ENCODE results near the gene ZNF526. TPM values are rescaled to one million over a fixed set of nuclear protein-coding genes. Genes with fewer than 3 reads are reported as not detected.

The ZNF526 gene
- total RNA-seq, 2 donors from 2014 or later = 15.7 to 16.0 TPM

DNA sequence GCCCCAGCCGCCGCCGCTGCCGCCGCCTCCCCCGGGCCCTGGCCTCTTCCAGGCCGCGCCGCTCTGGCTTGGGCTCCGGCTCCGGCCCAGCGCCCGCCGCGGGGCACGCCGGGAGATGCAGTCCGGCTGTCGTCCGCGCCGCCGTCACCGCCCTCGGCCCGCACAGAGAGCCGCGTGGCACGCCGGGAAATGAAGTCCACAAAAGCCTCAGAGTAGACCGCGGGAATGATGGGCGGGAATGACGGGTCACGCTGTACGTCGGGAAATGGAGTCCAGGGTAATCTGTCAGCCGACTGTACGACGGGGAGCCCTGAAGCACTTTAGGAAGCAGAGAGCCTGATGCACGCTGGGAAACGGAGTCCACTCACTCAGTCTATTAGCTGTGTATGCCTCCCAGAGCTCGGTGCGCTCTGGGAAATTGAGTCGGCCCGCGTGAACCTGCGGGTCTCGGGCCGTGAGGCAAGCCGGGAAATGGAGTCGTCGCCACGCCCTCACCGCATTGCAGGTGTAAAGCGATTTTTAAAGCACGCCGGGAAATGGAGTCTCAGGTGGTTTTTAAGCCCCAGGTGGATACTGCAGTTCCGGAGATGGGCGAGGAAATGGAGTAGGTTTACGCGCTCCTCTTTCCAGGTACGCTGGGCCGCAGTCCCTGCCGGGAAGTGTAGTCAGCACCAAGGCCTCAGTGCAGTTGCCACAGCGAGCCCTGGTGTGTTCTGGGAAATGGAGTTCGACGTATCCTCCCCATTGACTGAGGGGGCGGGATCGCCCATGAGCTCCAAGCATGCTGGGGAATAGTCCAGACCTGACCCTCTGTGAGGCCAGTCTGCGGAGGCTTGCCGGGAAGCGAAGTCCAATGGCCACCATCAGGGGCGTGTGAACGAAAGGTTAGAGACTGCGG lies 22.6 kb downstream of the ZNF526 start, which contains the start of gene GSK3A:
Gene GSK3A (minus strand): TSS at position 91 of the 898 bp plus-strand sequence. CDS start 137 bp downstream, outside the sequence.
- Histone ChIP-seq H3K4me3 (ENCODE audit: low read length) (peak within 1 kb of the TSS; percentile 98), H3K36me3 (ENCODE audit: control insufficient read depth, insufficient read depth, low read length) (peaks cover 17% of the 10 kb centered on the region), H3K9me3 (ENCODE audit: control insufficient read depth, low read length) (no peaks in the 10 kb centered on the region), H3K9ac (ENCODE audit: extremely low read depth, low read length, poor library complexity, severe bottlenecking) (peak within 1 kb of the TSS; percentile 67), H3K4me1 (ENCODE audit: control insufficient read depth, insufficient read depth, low read length) (no peaks in the 10 kb centered on the region), H3K27ac (ENCODE audit: low read depth, low read length) (peak within 1 kb of the TSS; percentile 64), H3K27me3 (ENCODE audit: control insufficient read depth, insufficient read depth, low read length, poor library complexity, severe bottlenecking) (no peaks in the 10 kb centered on the region)
- peak; percentile 99 for DNase-seq
- peak within 1 kb of the TSS; percentile 98 for H3K27ac Mint-ChIP-seq
- H3K36me3 Mint-ChIP-seq (ENCODE audit: low read depth) = peaks cover 18% of the 10 kb centered on the region
- peaks cover 18% of the 10 kb centered on the region for H3K4me1 Mint-ChIP-seq
- no peaks in the 10 kb centered on the region for H3K27me3 Mint-ChIP-seq (ENCODE audit: insufficient read depth)
- no peaks in the 10 kb centered on the region for H3K9me3 Mint-ChIP-seq
- TF ChIP-seq, protein P1, sequence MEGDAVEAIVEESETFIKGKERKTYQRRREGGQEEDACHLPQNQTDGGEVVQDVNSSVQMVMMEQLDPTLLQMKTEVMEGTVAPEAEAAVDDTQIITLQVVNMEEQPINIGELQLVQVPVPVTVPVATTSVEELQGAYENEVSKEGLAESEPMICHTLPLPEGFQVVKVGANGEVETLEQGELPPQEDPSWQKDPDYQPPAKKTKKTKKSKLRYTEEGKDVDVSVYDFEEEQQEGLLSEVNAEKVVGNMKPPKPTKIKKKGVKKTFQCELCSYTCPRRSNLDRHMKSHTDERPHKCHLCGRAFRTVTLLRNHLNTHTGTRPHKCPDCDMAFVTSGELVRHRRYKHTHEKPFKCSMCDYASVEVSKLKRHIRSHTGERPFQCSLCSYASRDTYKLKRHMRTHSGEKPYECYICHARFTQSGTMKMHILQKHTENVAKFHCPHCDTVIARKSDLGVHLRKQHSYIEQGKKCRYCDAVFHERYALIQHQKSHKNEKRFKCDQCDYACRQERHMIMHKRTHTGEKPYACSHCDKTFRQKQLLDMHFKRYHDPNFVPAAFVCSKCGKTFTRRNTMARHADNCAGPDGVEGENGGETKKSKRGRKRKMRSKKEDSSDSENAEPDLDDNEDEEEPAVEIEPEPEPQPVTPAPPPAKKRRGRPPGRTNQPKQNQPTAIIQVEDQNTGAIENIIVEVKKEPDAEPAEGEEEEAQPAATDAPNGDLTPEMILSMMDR (conservative IDR thresholded peaks at IDR 0.05) = no peak
- peak within 1 kb of the TSS; percentile 85 for H3K4me3 Mint-ChIP-seq
- 0% methylated on average over 34 to 76 of the region's 76 CpGs for WGBS, 2 experiments (ENCODE audit: insufficient coverage in 1 of 2, insufficient read length in 1 of 2)

DNA sequence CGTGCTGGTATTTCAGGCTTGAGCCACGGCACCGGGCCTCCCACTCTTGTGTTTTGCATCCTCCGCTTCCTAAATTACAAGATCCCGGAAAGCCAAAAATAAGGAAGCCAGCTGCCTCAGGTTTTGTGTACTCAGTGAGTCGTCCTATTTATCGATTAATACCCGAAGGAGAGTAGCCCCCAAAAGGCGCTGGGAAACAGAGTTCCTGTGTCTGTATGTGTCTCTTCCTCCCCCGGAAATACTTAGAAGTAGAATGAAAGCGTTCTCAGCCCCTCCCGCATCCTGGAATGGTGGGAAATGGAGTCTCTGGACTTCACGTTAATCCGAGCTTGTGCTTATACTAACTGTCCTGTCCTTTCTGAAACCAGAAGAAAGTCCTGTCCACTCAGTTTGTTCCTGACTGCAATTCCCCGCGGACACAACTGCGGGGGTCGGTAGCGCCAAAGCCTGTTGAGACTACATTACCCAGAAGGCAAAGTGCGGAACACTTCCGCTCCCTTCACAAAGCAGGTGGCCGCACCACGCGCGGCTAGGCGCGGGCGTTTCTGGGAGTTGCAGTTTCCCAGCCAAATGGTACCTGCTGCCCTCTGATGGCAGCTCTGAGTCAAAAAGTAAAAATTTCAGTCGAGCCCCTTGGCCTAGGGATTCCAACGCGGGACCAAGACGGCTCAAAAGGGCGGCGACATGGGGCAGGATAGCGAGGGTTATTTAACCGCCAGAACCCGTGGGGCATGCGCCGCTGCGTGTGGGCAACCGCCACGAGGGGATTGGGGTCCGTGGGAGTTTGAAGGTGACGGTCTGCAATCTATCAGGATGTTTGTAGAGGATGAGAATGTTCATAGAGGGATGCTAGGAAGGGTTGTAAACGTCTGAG lies 24.5 kb downstream of the ZNF526 start:
- Histone ChIP-seq H3K4me3 (ENCODE audit: low read length) (peak overlapping the region; percentile 87), H3K9me3 (ENCODE audit: control insufficient read depth, low read length) (no peaks in the 10 kb centered on the region), H3K36me3 (ENCODE audit: control insufficient read depth, insufficient read depth, low read length) (peaks cover 13% of the 10 kb centered on the region), H3K4me1 (ENCODE audit: control insufficient read depth, insufficient read depth, low read length) (no peaks in the 10 kb centered on the region), H3K27ac (ENCODE audit: low read depth, low read length) (no peak overlapping the region), H3K27me3 (ENCODE audit: control insufficient read depth, insufficient read depth, low read length, poor library complexity, severe bottlenecking) (no peaks in the 10 kb centered on the region), H3K9ac (ENCODE audit: extremely low read depth, low read length, poor library complexity, severe bottlenecking) (no peak overlapping the region)
- Mint-ChIP-seq H3K27ac (peak overlapping the region; percentile 98), H3K27me3 (ENCODE audit: insufficient read depth) (no peaks in the 10 kb centered on the region), H3K9me3 (no peaks in the 10 kb centered on the region), H3K4me3 (peak overlapping the region; percentile 85), H3K4me1 (peaks cover 18% of the 10 kb centered on the region), H3K36me3 (ENCODE audit: low read depth) (peaks cover 13% of the 10 kb centered on the region)
- TF ChIP-seq, protein P1 (conservative IDR thresholded peaks at IDR 0.05) = peak; percentile 77
- WGBS, 2 experiments (ENCODE audit: insufficient coverage in 1 of 2, insufficient read length in 1 of 2) = 17 to 20% methylated on average over 35 to 45 of the region's 45 CpGs
- DNase-seq = peak; percentile 98

DNA sequence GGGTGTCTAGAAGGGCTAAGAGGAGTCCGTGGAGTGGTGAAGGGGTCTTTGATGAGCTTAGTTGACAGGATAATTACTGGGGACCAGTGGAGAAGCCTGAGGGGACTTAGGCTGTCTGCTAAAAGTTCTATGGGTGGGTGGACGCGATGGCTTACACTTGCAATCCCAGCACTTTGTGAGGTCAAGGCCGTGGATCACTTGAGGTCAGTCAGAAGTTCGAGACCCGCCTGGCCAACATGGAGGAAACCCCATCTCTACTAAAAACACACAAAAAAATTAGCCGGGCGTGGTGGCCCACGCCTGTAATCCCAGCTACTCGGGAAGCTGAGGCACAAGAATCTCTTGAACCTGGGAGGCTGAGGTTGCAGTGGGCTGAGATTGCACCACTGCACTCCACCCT lies 25.1 kb downstream of the ZNF526 start:
- no peaks in the 10 kb centered on the region for H3K9me3 Mint-ChIP-seq
- no peak overlapping the region for H3K27ac ChIP-seq (ENCODE audit: low read depth, low read length)
- no peaks in the 10 kb centered on the region for H3K27me3 Mint-ChIP-seq (ENCODE audit: insufficient read depth)
- peak overlapping the region; percentile 84 for H3K27ac Mint-ChIP-seq
- no peak for DNase-seq
- H3K4me1 Mint-ChIP-seq = peaks cover 17% of the 10 kb centered on the region
- peaks cover 12% of the 10 kb centered on the region for H3K36me3 ChIP-seq (ENCODE audit: control insufficient read depth, insufficient read depth, low read length)
- H3K27me3 ChIP-seq (ENCODE audit: control insufficient read depth, insufficient read depth, low read length, poor library complexity, severe bottlenecking) = no peaks in the 10 kb centered on the region
- no peak overlapping the region for H3K9ac ChIP-seq (ENCODE audit: extremely low read depth, low read length, poor library complexity, severe bottlenecking)
- H3K4me3 Mint-ChIP-seq = peak overlapping the region; percentile 85
- no peak overlapping the region for H3K4me3 ChIP-seq (ENCODE audit: low read length)
- peaks cover 13% of the 10 kb centered on the region for H3K36me3 Mint-ChIP-seq (ENCODE audit: low read depth)
- TF ChIP-seq, protein P1 (conservative IDR thresholded peaks at IDR 0.05) = no peak
- H3K4me1 ChIP-seq (ENCODE audit: control insufficient read depth, insufficient read depth, low read length) = no peaks in the 10 kb centered on the region
- WGBS, 2 experiments (ENCODE audit: insufficient coverage in 1 of 2, insufficient read length in 1 of 2) = 93 to 95% methylated on average over 9 to 10 of the region's 10 CpGs
- no peaks in the 10 kb centered on the region for H3K9me3 ChIP-seq (ENCODE audit: control insufficient read depth, low read length)
